HL-60/S4 treated with retinoic acid at 250 ng/mL for 4 days and 3 days (cell line): ENCODE measurements around the gene UCMA.

Experiments used
- in situ Hi-C: fragments of 300-500 bp; cut with MboI; formaldehyde crosslinking; loops from 2 replicates; pipeline ENCODE4 v1.7.0; 2022; ENCODE audit warnings: low sequenced_read_pairs

Gene UCMA

DNA sequence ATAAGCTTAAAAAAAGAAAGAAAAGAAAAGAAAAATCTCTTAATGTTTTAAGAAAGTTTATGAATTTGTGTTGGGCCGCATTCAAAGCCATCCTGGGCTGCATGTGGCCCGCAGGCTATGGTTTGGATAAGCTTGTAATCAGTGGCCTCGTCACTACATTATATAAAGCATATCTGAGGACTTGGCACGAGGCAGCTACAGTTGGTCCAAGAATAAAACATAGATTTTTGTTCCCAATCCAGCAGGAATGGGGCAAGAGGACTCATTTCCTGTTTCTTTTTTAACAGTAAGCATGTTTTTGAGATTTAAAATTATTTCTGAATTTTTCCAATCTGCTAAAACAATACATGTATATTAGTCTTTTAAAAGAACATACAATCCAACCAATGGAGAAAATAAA lies 44.2 kb downstream of the UCMA start:
- in situ Hi-C loops: no loop called here

DNA sequence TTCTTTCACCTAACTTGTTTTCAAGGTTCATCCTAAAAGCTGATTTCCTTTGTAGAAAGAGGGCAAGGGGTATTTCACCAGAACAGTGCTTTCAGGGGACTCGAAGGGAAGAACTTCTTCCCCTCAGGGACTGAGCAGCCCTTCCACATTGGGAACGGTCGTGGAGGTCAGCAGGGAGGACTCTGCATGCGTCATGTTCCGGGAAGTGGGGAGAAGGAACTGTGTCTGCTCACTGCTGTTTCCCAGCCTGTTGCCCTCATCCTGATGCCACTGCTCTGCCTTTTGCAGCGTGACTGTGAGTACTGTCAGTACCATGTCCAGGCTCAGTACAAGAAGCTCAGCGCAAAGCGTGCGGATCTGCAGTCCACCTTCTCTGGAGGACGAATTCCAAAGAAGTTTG lies 45.6 kb downstream of the UCMA start:
- in situ Hi-C loops: no loop called here

DNA sequence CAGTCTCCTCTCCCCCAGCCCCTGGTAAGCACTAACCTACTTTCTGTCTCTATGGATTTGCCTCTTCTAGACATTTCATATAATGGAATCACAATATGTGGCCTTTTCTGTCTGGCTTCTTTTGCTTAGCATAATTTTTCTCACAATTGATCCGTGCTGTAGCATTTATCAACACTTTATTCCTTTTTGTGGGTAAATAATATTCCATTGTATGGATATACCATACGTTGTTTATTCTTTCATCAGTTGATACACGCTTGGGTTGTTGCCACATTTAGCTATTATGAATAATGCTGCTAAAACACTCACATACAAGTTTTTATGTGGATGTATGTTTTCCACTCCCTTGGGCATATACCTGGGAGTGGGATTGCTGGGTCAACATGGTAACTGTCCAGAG lies 47.0 kb downstream of the UCMA start:
- in situ Hi-C loops: no loop called here

DNA sequence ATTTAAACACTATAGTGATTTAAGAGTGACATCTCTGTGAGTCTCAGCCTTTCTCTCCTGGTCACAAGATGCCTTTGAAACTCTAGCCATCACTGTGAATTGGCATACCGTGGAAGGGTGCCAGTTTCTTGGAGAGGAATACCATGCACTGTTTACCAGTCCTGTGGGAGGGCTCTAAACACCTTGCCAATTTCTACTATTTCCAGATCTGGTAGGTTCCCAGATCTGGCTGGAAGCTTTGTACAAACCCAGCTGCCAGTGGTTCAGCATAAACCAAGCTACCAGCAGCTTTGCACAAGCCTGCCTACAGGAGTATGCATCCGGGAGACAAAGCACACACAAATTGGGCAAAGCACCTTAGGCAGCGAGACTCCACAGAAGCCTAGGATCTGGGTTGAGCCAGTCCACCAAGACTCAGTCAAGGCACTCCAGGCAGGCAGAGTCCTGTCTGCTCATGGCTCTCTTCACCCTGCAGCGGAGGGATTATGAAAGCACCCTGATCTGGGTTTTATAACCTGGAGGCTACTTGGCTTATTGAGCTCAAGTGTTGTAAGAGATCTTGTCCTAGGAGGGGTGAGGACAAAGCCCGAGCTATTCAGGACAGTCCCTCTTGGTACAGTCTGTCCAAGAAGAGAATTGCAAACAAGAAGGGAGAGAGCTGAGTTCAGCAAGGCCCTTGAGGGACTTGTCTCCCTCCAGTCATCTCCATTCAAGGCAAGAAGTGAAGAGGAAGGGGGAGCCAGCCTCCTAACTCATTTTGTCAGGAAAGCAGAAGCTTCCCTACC lies 49.3 kb downstream of the UCMA start:
- in situ Hi-C loops: no loop called here

DNA sequence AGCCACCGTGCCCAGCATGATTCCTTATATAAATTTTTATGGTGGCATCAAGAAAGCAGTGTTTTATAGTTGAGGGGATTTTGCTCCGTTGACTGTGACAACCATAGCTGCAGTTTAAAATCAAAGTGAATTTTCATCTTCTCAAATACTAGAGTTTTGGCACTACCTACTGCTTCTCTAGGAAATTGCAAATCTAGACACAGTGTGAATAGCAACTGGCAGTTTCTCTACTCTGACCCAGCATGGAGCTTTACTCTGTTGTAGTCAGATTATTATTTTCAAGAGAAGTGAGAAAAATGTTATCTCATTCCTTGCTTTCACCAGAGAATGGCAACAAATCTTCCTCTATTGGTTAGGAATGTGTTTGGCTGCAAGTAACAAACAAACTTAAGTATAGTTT lies 49.9 kb downstream of the UCMA start:
- in situ Hi-C loops: no loop called here

DNA sequence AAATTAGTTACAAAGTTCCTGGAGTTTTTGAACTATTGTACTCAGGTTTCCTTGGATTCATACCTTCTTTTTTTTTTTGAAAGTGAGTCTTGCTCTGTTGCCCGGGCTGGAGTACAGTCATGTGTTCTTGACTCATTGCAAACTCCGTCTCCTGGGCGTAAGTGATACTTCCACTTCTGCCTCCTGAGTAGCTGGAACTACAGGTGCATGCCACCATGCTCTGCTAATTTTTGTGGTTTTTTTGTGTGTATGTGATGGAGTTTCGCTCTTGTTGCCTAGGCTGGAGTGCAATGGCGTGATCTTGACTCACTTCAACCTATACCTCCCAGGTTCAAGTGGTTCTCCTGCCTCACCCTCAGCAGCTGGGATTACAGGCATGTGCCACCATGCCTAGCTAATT lies 50.5 kb downstream of the UCMA start:
- in situ Hi-C loops: no loop called here

DNA sequence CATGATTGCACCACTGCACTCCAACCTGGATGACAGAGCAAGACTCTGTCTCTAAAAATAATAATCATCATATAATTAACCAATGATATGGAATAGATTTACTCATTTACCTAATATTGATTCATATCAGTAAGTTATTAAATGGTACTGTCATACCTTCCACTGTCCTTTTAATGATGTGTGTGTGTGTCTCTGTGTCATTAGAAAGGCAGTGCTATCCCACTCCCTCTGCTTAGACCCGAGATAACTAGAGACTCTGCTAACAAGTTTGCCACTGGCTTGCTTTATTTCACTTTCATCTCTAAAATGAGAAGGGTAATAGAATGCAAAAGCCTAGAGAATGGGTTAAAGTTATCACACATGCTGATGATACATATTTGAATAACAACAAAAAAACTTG lies 51.8 kb downstream of the UCMA start:
- in situ Hi-C loops: no loop called here

DNA sequence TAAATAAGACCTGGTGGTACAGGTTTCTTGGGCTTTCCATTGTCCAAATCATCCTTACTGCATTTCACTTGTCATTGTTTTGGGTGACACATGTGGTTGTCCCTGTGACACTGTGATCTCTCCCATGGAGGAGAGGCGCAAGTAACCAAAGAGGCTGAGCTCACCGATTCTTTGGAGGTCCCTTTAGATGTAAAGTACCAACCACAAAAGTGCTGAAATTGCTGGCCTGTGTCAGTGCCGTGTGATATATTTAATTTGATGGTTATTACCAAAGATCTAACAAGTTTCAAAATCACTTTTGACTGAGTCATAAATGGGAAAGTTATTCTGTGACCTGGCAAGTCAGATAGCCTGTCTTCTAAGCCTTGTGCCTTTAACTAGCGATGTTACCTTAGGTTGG lies 53.4 kb downstream of the UCMA start:
- in situ Hi-C loops: no loop called here

DNA sequence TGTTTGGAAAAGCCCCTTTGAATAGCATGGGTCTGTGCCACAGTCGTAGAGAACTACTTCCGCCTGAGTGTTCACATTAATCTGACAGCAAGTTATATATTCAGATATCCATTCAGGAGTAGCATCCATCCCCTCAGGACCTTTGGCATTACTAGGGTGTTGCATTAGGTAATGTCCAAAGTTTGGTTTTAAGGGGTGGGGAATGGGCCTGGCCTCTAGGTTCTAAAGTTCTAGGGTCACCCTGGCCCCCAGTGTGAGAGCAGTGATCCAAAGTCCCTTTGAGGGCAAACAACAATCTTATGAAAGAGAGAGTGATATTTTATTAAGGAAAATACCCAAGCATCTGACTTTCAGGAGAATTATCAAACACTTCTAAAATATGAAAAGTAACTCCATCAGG lies 60.6 kb downstream of the UCMA start:
- in situ Hi-C loops: no loop called here
